HEK293T (cell line): ENCODE measurements around the gene CDYL2.

Experiments used
- CTCF ChIA-PET: fragments of 350-600 bp; formaldehyde crosslinking; extraction: SDS; loops from one replicate; lab custom pipeline; 2021; ENCODE audit warnings: antibody characterized with exemption, inconsistent platforms; lab: Yijun Ruan, JAX
- POLR2A ChIA-PET: fragments of 350-600 bp; formaldehyde crosslinking; extraction: SDS; loops from one replicate; lab custom pipeline; 2020; ENCODE audit warnings: antibody characterized with exemption, inconsistent platforms; lab: Yijun Ruan, JAX
- DNase-seq: peaks from one replicate; pipeline ENCODE4 v3.0.0; 2012; ENCODE audit warnings: mixed read lengths; ENCODE audit errors: extremely low spot score
- ARNT ChIP-seq: fragments of 450-650 bp; IDR thresholded peaks from 2 replicates; pipeline ENCODE4 v1.6.1; 2017; ENCODE audit warnings: mild to moderate bottlenecking
- BHLHE40 ChIP-seq: fragments of 450-650 bp; IDR thresholded peaks from 2 replicates; pipeline ENCODE4 v1.6.1; 2016; ENCODE audit warnings: mild to moderate bottlenecking, moderate library complexity, borderline replicate concordance
- CTBP1 ChIP-seq: fragments of 450-650 bp; IDR thresholded peaks from 2 replicates; pipeline ENCODE4 v1.6.1; 2016; ENCODE audit warnings: borderline replicate concordance
- ELF4 ChIP-seq: fragments of 450-650 bp; IDR thresholded peaks from 2 replicates; pipeline ENCODE4 v1.6.1; 2017; ENCODE audit warnings: antibody characterized with exemption
- FOXA1 ChIP-seq: fragments of 450-650 bp; IDR thresholded peaks from 2 replicates; pipeline ENCODE4 v1.6.1; 2016; ENCODE audit warnings: mild to moderate bottlenecking
- FOXK2 ChIP-seq: fragments of 450-650 bp; IDR thresholded peaks from 2 replicates; pipeline ENCODE4 v1.6.1; 2016; ENCODE audit warnings: mild to moderate bottlenecking
- FOXM1 ChIP-seq: fragments of 450-650 bp; IDR thresholded peaks from 2 replicates; pipeline ENCODE4 v1.6.1; 2017; ENCODE audit warnings: mild to moderate bottlenecking, borderline replicate concordance
- HDGF ChIP-seq: fragments of 450-650 bp; IDR thresholded peaks from 2 replicates; pipeline ENCODE4 v1.6.1; 2017; ENCODE audit warnings: antibody characterized with exemption, borderline replicate concordance
- L3MBTL2 ChIP-seq: fragments of 450-650 bp; conservative IDR thresholded peaks from 2 replicates; pipeline ENCODE4 v1.6.1; 2016; ENCODE audit warnings: mild to moderate bottlenecking
- LEF1 ChIP-seq: fragments of 450-650 bp; IDR thresholded peaks from 2 replicates; pipeline ENCODE4 v1.6.1; 2017; ENCODE audit warnings: mild to moderate bottlenecking, borderline replicate concordance
- NFRKB ChIP-seq: fragments of 450-650 bp; IDR thresholded peaks from 2 replicates; pipeline ENCODE4 v1.6.1; 2016; ENCODE audit warnings: mild to moderate bottlenecking, moderate library complexity
- PKNOX1 ChIP-seq: fragments of 450-650 bp; IDR thresholded peaks from 2 replicates; pipeline ENCODE4 v1.6.1; 2016
- SP1 ChIP-seq: fragments of 450-650 bp; IDR thresholded peaks from 2 replicates; pipeline ENCODE4 v1.6.1; 2017
- SUZ12 ChIP-seq: fragments of 450-650 bp; IDR thresholded peaks from 2 replicates; pipeline ENCODE4 v1.6.1; 2016; ENCODE audit warnings: mild to moderate bottlenecking
- TARDBP ChIP-seq: fragments of 450-650 bp; IDR thresholded peaks from 2 replicates; pipeline ENCODE4 v1.6.1; 2016
- ZNF384 ChIP-seq: fragments of 450-650 bp; IDR thresholded peaks from 2 replicates; pipeline ENCODE4 v1.6.1; 2016

CDYL2 gene, protein sequence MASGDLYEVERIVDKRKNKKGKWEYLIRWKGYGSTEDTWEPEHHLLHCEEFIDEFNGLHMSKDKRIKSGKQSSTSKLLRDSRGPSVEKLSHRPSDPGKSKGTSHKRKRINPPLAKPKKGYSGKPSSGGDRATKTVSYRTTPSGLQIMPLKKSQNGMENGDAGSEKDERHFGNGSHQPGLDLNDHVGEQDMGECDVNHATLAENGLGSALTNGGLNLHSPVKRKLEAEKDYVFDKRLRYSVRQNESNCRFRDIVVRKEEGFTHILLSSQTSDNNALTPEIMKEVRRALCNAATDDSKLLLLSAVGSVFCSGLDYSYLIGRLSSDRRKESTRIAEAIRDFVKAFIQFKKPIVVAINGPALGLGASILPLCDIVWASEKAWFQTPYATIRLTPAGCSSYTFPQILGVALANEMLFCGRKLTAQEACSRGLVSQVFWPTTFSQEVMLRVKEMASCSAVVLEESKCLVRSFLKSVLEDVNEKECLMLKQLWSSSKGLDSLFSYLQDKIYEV

GRCh38 chr16:80804526-80805383 lies at the start of gene CDYL2:
Gene CDYL2 (minus strand): TSS chr16:80804598. CDS start chr16:80804173, 425 bp downstream.
- ChIA-PET CTCF (no interaction called here), POLR2A (no interaction called here)

GRCh38 chr16:80852261-80852872 lies 48.0 kb upstream of the CDYL2 start:
- TF ChIP-seq PKNOX1 (no peak), BHLHE40 (no peak)
- peak; percentile 33 for DNase-seq
- ChIA-PET POLR2A (no interaction called here), CTCF (interaction anchor here (1.0 to 1.2 kb wide), 2 partner anchors 27 to 325 kb away, joined by 3 read pairs; no protein-coding TSS in a partner anchor)

More at GRCh38 chr16:80804526-80805383, at the start of gene CDYL2:
- no peak for TF ChIP-seq BHLHE40
- DNase-seq: no peak

- TF ChIP-seq BHLHE40 (no peak), FOXA1 (no peak)
- ChIA-PET CTCF (interaction anchor here (0.6 to 1.2 kb wide), 3 partner anchors 25 to 324 kb away, joined by 3 read pairs; no protein-coding TSS in a partner anchor), POLR2A (no interaction called here)
- no peak for DNase-seq
These were observed 47.4 kb upstream of the CDYL2 start for GRCh38 chr16:80851831-80852230.

- no peak for DNase-seq
- no peak for TF ChIP-seq HDGF
- no peak for TF ChIP-seq TARDBP
- TF ChIP-seq BHLHE40: no peak
- TF ChIP-seq FOXA1: no peak
- TF ChIP-seq SP1: no peak
- TF ChIP-seq FOXK2: no peak
- no peak for TF ChIP-seq ZNF384
- no peak for TF ChIP-seq PKNOX1
- no peak for TF ChIP-seq ELF4
- TF ChIP-seq SUZ12: no peak
- ChIA-PET POLR2A (no interaction called here), CTCF (interaction anchor here (0.6 kb wide), 1 partner anchor 324 kb away, joined by 3 read pairs; no protein-coding TSS in a partner anchor)
These were observed 46.4 kb upstream of the CDYL2 start for GRCh38 chr16:80850757-80851156.

- TF ChIP-seq SP1 (no peak), CTBP1 (no peak), NFRKB (no peak), L3MBTL2 (no peak), HDGF (no peak), SUZ12 (no peak), FOXK2 (no peak), TARDBP (no peak)
- CTCF ChIA-PET: no interaction called here
- no peak for DNase-seq
- POLR2A ChIA-PET: no interaction called here
These were observed 44.5 kb upstream of the CDYL2 start for GRCh38 chr16:80848862-80849261.

DNA sequence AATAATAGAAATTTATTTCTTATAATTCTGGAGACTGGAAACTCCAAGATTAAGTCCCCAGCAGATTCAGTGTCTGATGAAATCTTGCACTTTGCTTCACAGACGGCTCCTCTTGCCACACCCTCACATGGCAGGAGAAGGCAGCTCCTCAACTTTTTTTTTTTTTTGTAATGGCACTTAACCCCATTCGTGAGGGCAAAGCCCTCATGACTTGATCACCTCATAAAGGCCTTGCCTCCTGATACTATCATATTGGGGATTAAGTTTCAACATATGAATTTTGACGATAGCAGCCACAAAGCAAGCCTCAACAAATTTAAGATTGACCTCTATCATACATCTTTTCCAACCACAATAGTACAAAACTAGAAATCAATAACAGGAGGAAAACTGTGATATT lies 42.3 kb upstream of the CDYL2 start:
- TF ChIP-seq PKNOX1: no peak
- no peak for TF ChIP-seq FOXA1
- no peak for TF ChIP-seq NFRKB
- no peak for TF ChIP-seq HDGF
- no peak for TF ChIP-seq ARNT
- no peak for TF ChIP-seq ELF4
- no peak for TF ChIP-seq BHLHE40
- no peak for TF ChIP-seq L3MBTL2
- no peak for TF ChIP-seq FOXM1
- no peak for TF ChIP-seq CTBP1
- TF ChIP-seq LEF1: no peak
- no peak for TF ChIP-seq FOXK2
- TF ChIP-seq SP1: no peak
- no peak for TF ChIP-seq TARDBP
- TF ChIP-seq ZNF384: no peak
- POLR2A ChIA-PET: no interaction called here
- no peak for DNase-seq
- CTCF ChIA-PET: interaction anchor here (0.6 kb wide), 1 partner anchor 109 kb away, joined by 6 read pairs; no protein-coding TSS in a partner anchor
